Progenitor cell of endocrine pancreas (in vitro differentiated cells): ENCODE results near the gene FBXL19. TPM values are rescaled to one million over a fixed set of nuclear protein-coding genes. Genes with fewer than 3 reads are reported as not detected.

Experiments used
- DNase-seq: peaks from one replicate; pipeline ENCODE4 v3.0.0; 2021; ENCODE audit warnings: low spot score; ENCODE audit not compliant: unreplicated experiment
- H3K27ac Mint-ChIP-seq: 2 replicates; pipeline ENCODE4 v1.8.0; 2021; ENCODE audit warnings: mild to moderate bottlenecking, moderate library complexity, mixed read lengths
- H3K27me3 Mint-ChIP-seq: 2 replicates; pipeline ENCODE4 v1.8.0; 2021; ENCODE audit warnings: mixed read lengths
- H3K36me3 Mint-ChIP-seq: 2 replicates; pipeline ENCODE4 v1.8.0; 2022; ENCODE audit warnings: mixed read lengths; ENCODE audit not compliant: insufficient read depth
- H3K4me1 Mint-ChIP-seq: 2 replicates; pipeline ENCODE4 v1.8.0; 2021; ENCODE audit warnings: low read depth, mixed read lengths
- H3K4me3 Mint-ChIP-seq: 2 replicates; pipeline ENCODE4 v1.8.0; 2021; ENCODE audit warnings: low read depth, mild to moderate bottlenecking, moderate library complexity, mixed read lengths
- H3K9me3 Mint-ChIP-seq: 2 replicates; pipeline ENCODE4 v1.8.0; 2021; ENCODE audit warnings: low read depth, mixed read lengths
- total RNA-seq: library from RNA; stranded (reverse); gene quantifications from 2 replicates; pipeline ENCODE4 v1.2.1, GENCODE V29; 2021
- TF ChIP-seq, protein P1 (sequence below): fragments of 200-600 bp; sonication (generic); IDR thresholded peaks from one replicate; pipeline ENCODE4 v1.5.0; 2021; ENCODE audit warnings: antibody characterized with exemption, mild to moderate bottlenecking; ENCODE audit not compliant: unreplicated experiment

FBXL19 gene
- total RNA-seq, 1 donor from 2014 or later = 65.6 TPM

DNA sequence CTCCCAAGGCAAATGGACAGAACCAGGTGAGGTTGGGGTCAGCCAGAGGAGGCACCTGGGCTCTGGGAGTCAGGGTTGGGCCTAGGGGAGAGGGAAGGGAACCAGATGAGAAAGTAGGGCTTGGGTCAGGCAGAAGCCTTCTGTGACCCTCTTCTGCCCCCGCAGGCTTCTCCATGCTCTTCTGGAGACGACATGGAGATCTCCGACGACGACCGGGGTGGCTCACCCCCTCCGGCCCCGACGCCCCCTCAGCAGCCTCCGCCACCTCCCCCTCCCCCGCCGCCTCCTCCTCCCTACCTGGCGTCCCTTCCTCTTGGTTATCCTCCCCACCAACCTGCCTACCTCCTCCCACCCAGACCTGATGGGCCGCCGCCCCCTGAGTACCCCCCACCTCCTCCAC lies 42.1 kb downstream of the FBXL19 start:
- TF ChIP-seq, protein P1, sequence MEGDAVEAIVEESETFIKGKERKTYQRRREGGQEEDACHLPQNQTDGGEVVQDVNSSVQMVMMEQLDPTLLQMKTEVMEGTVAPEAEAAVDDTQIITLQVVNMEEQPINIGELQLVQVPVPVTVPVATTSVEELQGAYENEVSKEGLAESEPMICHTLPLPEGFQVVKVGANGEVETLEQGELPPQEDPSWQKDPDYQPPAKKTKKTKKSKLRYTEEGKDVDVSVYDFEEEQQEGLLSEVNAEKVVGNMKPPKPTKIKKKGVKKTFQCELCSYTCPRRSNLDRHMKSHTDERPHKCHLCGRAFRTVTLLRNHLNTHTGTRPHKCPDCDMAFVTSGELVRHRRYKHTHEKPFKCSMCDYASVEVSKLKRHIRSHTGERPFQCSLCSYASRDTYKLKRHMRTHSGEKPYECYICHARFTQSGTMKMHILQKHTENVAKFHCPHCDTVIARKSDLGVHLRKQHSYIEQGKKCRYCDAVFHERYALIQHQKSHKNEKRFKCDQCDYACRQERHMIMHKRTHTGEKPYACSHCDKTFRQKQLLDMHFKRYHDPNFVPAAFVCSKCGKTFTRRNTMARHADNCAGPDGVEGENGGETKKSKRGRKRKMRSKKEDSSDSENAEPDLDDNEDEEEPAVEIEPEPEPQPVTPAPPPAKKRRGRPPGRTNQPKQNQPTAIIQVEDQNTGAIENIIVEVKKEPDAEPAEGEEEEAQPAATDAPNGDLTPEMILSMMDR = no peak
- H3K36me3 Mint-ChIP-seq = peaks cover 33% of the 10 kb centered on the region
- H3K27me3 Mint-ChIP-seq = no peaks in the 10 kb centered on the region
- H3K4me3 Mint-ChIP-seq = no peak overlapping the region
- H3K4me1 Mint-ChIP-seq = no peaks in the 10 kb centered on the region
- DNase-seq = no peak
- no peaks in the 10 kb centered on the region for H3K9me3 Mint-ChIP-seq
- H3K27ac Mint-ChIP-seq = no peak overlapping the region

DNA sequence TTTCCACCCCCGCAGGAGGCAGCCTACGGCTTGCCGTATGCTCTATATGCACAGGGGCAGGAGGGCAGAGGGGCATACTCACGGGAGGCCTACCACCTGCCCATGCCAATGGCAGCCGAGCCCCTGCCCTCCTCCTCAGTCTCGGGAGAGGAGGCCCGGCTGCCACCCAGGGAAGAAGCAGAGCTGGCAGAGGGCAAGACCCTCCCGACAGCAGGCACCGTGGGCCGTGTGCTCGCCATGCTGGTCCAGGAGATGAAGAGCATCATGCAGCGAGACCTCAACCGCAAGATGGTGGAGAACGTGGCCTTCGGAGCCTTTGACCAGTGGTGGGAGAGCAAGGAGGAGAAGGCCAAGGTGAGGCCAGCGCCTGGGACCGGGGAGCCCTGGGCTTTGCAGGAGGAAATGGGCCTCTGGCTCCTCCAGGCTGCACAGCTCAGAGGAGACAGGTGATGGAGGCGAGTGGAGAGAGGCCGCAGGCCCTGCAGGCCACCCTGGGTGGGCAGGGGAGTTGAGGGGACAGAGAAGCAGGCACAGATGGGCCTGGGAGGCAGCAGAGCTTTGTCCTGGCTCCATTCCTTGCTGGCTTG lies 42.8 kb downstream of the FBXL19 start:
- Mint-ChIP-seq H3K4me3 (no peak overlapping the region), H3K4me1 (no peaks in the 10 kb centered on the region), H3K36me3 (peaks cover 37% of the 10 kb centered on the region), H3K9me3 (no peaks in the 10 kb centered on the region), H3K27ac (no peak overlapping the region), H3K27me3 (no peaks in the 10 kb centered on the region)
- TF ChIP-seq, protein P1 = no peak
- no peak for DNase-seq

DNA sequence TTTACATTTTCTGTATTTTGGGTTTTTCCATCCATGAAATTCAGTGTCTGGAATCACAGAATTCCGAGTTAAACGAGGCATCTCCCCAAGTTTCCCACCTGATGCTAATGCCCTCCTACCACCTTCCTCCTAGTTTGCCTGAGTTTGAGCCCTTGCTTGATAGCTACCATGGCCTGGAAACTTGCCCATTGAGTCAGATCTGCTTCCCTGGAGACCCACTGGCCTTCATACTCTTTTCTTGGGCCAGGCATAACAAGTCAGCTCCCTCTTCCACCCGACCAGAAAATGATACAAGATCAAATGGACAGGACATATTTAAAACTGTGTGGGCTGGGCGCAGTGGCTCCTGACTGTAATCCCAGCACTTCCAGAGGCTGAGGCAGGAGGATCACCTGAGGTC lies 44.4 kb downstream of the FBXL19 start:
- Mint-ChIP-seq H3K9me3 (no peaks in the 10 kb centered on the region), H3K27ac (peak overlapping the region; percentile 27), H3K27me3 (no peaks in the 10 kb centered on the region), H3K4me1 (no peaks in the 10 kb centered on the region), H3K36me3 (peaks cover 43% of the 10 kb centered on the region), H3K4me3 (no peak overlapping the region)
- DNase-seq = no peak
- TF ChIP-seq, protein P1 = no peak

DNA sequence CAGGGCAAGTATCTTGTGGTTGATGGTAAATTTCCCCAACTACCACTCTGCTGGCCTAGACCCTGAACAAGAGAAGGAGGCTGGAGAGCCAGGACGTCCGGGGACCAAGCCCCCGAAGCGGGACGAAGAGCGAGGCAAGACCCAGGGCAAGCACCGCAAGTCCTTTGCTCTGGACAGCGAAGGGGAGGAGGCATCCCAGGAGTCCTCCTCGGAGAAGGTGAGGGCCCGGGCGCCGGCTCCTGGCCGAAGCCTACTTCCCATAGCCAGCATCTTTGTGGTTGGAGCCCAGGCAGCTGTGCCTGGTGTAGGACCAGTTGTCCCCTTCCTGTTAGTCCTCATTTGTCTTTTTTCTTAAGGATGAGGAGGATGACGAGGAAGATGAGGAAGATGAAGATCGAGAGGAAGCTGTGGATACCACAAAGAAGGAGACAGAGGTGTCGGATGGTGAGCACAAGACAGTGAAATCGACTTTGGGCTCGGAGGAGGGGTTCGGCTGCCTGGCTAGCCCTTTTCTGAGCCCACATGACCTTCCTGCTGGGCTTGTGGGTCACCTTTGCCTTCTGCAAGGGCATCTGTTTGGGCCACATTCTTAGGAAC lies 46.0 kb downstream of the FBXL19 start:
- DNase-seq = no peak
- H3K9me3 Mint-ChIP-seq = no peaks in the 10 kb centered on the region
- H3K4me3 Mint-ChIP-seq = no peak overlapping the region
- no peak overlapping the region for H3K27ac Mint-ChIP-seq
- no peaks in the 10 kb centered on the region for H3K27me3 Mint-ChIP-seq
- H3K4me1 Mint-ChIP-seq = no peaks in the 10 kb centered on the region
- H3K36me3 Mint-ChIP-seq = peaks cover 46% of the 10 kb centered on the region
- TF ChIP-seq, protein P1 = no peak

DNA sequence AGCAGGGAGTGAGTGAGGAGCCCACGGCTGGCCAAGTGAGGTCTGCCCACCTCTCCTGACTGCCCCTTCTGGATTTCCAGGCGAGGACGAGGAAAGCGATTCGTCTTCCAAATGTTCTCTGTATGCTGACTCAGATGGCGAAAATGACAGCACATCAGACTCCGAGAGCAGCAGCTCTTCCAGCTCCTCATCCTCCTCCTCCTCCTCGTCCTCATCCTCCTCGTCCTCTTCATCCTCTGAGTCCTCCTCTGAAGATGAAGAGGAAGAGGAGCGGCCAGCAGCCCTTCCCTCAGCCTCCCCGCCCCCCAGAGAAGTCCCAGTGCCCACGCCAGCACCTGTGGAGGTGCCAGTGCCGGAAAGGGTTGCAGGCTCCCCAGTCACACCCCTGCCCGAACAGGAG lies 47.9 kb downstream of the FBXL19 start:
- no peak for DNase-seq
- Mint-ChIP-seq H3K27me3 (no peaks in the 10 kb centered on the region), H3K4me1 (no peaks in the 10 kb centered on the region), H3K9me3 (no peaks in the 10 kb centered on the region), H3K36me3 (peaks cover 45% of the 10 kb centered on the region), H3K27ac (no peak overlapping the region), H3K4me3 (no peak overlapping the region)
- TF ChIP-seq, protein P1 = no peak
